Measurements from ENCODE around the gene EMILIN3. TPM values are rescaled to one million over a fixed set of nuclear protein-coding genes. Genes with fewer than 3 reads are reported as not detected.

EMILIN3 gene
- total and polyA plus RNA-seq, 2 of the 8 experiments (the other 6 are each of a cell fraction or from before 2014, with no cell fraction given), result 3.8 to 5.2 TPM

GRCh38 chr20:41412324-41413120, 45.9 kb upstream of the EMILIN3 start (continued):
- TF ChIP-seq CTBP2 (IDR thresholded peaks at IDR 0.05; ENCODE audit: borderline replicate concordance, insufficient read depth, insufficient read length, low read length), result no peak
- TF ChIP-seq, protein P1, sequence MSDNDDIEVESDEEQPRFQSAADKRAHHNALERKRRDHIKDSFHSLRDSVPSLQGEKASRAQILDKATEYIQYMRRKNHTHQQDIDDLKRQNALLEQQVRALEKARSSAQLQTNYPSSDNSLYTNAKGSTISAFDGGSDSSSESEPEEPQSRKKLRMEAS (IDR thresholded peaks at IDR 0.05), result no peak

Measured in H1 (cell line).